Measurements from ENCODE around the gene C16orf89. TPM values are rescaled to one million over a fixed set of nuclear protein-coding genes. Genes with fewer than 3 reads are reported as not detected.

Gene C16orf89
- total RNA-seq, 1 donor from 2014 or later: not detected

GRCh38 chr16:5010576-5011329 lies 55.0 kb downstream of the C16orf89 start:
- intact Hi-C loops (cut with micrococcal nuclease): no loop called here

DNA sequence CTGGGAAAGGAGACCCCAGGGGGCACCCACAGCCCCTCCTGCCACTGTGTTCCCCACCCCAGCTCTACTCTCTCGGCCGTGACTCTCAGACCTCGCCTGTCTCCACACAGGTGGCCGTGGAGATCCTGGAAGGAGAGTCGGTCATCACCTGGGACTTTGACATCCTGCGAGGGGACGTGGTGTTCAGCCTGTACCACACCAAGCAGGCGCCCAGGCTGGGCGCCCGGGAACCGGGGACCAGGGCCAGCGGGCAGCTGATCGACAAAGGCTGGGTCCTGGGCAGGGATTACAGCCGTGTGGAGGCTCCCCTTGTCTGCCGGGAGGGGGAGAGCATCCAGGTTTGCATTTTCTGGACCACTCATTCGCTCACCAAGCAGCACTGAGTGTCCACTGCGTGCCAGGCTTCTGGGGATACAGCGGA lies 57.4 kb downstream of the C16orf89 start:
- intact Hi-C loops (cut with micrococcal nuclease): no loop called here

DNA sequence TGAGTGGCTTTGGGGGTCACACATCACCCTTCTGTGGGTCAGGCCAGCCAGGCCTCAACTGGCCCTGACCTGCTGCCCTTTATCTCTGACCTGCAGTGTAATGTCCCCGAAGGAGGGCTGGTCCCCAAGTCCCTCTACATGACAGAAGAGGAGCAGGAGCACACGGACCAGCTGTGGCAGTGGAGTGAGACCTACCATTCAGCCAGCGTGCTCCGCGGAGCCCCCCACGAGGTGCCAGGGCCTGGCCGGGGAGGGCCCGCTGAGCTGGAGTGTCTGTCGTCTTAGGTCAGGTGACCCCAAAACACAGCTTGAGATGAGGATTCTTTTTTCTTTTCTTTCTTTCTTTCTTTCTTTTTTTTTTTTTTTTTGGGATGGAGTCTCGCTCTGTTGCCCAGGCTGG lies 58.5 kb downstream of the C16orf89 start:
- intact Hi-C loops (cut with micrococcal nuclease): no loop called here

GRCh38 chr16:5006348-5007193 lies 59.2 kb downstream of the C16orf89 start:
- intact Hi-C loops (cut with micrococcal nuclease): no loop called here

DNA sequence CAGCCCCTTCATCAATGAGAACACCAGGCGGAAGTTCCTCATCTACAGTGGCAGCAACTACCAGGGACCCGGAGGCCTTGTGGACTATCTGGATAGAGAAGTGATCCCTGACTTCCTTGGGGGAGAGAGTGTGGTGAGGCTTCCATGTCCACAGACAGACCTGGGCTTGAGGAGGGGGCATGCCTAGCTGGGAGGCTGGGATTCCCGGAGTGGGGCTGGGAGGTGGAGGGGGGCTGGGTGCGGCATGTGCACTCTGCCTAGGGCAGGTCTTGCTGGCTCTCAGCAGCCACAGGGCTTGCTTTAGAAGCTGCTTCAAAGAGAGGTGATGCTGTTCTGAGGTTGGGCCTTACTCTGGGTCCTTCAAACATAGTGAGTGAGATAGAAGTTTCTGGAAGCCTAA lies 59.8 kb downstream of the C16orf89 start:
- intact Hi-C loops (cut with micrococcal nuclease): no loop called here

DNA sequence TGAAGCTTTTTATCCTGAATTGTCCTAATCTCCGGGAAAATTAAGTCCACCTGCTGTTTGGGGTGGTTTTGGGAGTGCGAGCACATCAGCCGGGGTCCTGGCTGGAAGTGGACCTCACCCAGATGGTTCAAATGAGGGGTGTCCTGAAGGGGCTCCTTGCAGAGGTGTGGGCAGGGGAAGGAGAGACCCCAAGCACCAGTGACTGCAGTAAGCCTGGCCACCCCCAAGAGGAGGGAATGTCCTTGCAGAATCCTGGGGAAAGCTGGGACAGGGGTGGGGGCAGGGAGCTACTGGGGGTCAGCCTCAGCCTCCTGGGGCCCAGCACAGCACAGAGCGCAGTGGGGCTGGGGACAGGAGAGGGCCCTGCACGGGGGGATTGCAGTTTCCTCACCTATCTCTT lies 61.4 kb downstream of the C16orf89 start:
- intact Hi-C loops (cut with micrococcal nuclease): no loop called here

DNA sequence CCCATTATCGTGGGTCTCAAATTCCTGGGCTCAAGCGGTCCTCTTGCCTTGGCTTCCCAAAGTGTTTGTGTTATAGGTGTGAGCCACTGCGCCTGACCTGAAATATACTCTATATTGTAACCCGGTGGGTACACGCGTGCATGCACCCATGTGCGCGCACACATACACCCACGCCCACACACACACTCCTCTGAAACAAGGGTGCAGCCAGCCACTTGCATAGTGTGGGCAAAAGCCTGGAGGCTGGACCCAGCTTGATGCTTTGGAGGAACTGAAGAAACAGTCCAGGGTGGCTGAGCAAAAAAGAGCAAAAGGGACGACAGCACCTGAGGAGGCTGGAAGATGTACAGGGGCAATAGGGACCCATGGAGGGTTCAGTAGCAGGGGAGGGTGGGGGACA lies 61.9 kb downstream of the C16orf89 start:
- intact Hi-C loops (cut with micrococcal nuclease): no loop called here

GRCh38 chr16:5003211-5003610 lies 62.5 kb downstream of the C16orf89 start:
- intact Hi-C loops (cut with micrococcal nuclease): no loop called here

- intact Hi-C loops (cut with micrococcal nuclease): no loop called here
These were observed 63.0 kb downstream of the C16orf89 start for GRCh38 chr16:5002699-5003143.

GRCh38 chr16:5001986-5002385 lies 63.8 kb downstream of the C16orf89 start:
- intact Hi-C loops (cut with micrococcal nuclease): no loop called here

GRCh38 chr16:5001571-5001970 lies 64.2 kb downstream of the C16orf89 start:
- intact Hi-C loops (cut with micrococcal nuclease): no loop called here

- intact Hi-C loops (cut with micrococcal nuclease): no loop called here
These were observed 65.2 kb downstream of the C16orf89 start for GRCh38 chr16:5000573-5001001.

GRCh38 chr16:4994719-4995434 lies 70.9 kb downstream of the C16orf89 start:
- intact Hi-C loops (cut with micrococcal nuclease): no loop called here

Other genes with a start within 250 kb of the C16orf89 start
- 114 and 116 TPM in 2 replicates for gene GLYR1, start 218.7 kb downstream of the C16orf89 start, total RNA-seq
- gene UBN1, start 218.5 kb downstream of the C16orf89 start, total RNA-seq: 38.9 and 42.0 TPM in 2 replicates
- not detected in 2 replicates for gene PPL, start 128.8 kb downstream of the C16orf89 start, total RNA-seq
- not detected in 2 replicates for gene SEC14L5, start 107.6 kb downstream of the C16orf89 start, total RNA-seq
- gene NAGPA, start 32.0 kb downstream of the C16orf89 start, total RNA-seq: 13.7 and 14.0 TPM in 2 replicates
- 32.4 and 32.5 TPM in 2 replicates for gene ALG1, start 5.9 kb upstream of the C16orf89 start, total RNA-seq
- 12.4 and 13.2 TPM in 2 replicates for gene EEF2KMT, start 31.8 kb upstream of the C16orf89 start, total RNA-seq